GM18505 (cell line): ENCODE data around the gene RHBDD1.
"Not testable (repeated sequence)": the region's sequence is repeated elsewhere in the genome, so short reads cannot be mapped to it uniquely, and the experiment has no call there.

ENCODE experiments used
- ATAC-seq: cut with Tn5 transposase; IDR thresholded peaks from one replicate; pipeline ENCODE4 v1.9.1; 2021; ENCODE audit not compliant: unreplicated experiment
- POLR2A ChIP-seq: IDR thresholded peaks from 4 replicates; pipeline ENCODE4 v1.6.1; 2011; ENCODE audit warnings: borderline replicate concordance; ENCODE audit not compliant: insufficient read depth, insufficient read length; ENCODE audit errors: extremely low read depth

Gene RHBDD1

GRCh38 chr2:226825056-226825455 is 10.8 kb upstream of the RHBDD1 start:
- no peak for TF ChIP-seq POLR2A
- no peak for ATAC-seq

GRCh38 chr2:226828191-226828590 is 7.7 kb upstream of the RHBDD1 start:
- no peak for TF ChIP-seq POLR2A
- no peak for ATAC-seq

- no peak for ATAC-seq
- no peak for TF ChIP-seq POLR2A
These were observed 5.9 kb upstream of the RHBDD1 start for GRCh38 chr2:226829721-226830631.

DNA sequence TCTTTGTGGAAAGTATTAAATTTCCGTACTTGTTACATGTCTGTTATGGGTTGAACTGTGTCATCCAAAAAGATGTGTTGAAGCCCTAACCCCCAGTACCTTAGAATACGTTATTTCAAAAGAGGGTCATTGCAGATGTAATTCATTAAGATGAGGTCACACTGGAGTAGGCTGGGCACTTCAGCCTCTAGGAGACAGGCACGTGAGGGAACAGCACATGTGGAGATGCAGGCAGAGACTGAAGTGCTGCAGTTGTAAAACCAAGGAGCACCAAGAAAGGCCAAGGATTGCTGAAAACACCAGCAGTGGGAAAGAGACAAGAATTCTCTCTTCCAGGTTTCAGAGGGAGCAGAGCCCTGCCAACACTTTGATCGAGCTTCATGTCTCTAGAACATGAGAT is 4.6 kb upstream of the RHBDD1 start:
- no peak for TF ChIP-seq POLR2A
- ATAC-seq: no peak

GRCh38 chr2:226832061-226832460 is 3.8 kb upstream of the RHBDD1 start:
- ATAC-seq: no peak
- no peak for TF ChIP-seq POLR2A

- not testable (repeated sequence) for ATAC-seq
These were observed 974 bp upstream of the RHBDD1 start for GRCh38 chr2:226834880-226835279.

- peak; percentile 28 for ATAC-seq
- TF ChIP-seq POLR2A: no peak
These were observed 446 bp upstream of the RHBDD1 start for GRCh38 chr2:226835420-226835795.

DNA sequence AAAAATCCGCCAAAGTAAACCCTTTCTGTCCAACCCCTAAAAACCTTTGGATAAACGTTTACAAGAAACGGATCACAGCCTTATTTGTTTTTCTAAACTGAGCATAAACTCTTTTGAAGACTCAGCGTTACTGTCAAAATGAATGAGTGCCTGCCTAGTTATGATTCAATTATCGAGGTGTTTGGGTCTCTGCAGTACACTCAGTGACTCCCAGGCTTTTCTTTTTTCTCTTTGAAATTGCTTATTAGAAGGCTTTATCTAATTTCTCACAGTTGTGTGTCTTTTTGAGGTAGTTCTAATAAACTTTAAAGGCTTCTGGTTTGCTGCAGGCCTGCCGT is 663 bp downstream of the RHBDD1 start:
- ATAC-seq: peak; percentile 5
- no peak for TF ChIP-seq POLR2A

DNA sequence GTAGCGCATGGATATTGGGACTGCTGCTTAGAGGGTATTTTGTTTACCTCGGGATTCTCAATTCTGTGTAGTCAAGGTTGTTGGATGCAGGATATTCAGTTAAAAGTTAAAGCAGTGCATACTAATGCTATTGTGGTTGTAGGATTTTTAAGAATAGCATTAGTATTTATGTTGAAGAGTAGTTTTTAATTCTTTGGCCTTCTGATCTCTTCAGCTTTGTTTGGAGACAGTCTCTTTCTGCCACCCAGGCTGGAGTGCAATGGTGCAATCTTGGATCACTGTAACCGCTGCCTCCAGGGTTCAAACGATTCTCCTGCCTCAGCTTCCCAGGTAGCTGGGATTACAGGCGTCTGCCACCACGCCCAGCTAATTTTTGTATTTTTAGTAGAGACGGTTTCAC is 1.5 kb downstream of the RHBDD1 start:
- peak; percentile 8 for TF ChIP-seq POLR2A

DNA sequence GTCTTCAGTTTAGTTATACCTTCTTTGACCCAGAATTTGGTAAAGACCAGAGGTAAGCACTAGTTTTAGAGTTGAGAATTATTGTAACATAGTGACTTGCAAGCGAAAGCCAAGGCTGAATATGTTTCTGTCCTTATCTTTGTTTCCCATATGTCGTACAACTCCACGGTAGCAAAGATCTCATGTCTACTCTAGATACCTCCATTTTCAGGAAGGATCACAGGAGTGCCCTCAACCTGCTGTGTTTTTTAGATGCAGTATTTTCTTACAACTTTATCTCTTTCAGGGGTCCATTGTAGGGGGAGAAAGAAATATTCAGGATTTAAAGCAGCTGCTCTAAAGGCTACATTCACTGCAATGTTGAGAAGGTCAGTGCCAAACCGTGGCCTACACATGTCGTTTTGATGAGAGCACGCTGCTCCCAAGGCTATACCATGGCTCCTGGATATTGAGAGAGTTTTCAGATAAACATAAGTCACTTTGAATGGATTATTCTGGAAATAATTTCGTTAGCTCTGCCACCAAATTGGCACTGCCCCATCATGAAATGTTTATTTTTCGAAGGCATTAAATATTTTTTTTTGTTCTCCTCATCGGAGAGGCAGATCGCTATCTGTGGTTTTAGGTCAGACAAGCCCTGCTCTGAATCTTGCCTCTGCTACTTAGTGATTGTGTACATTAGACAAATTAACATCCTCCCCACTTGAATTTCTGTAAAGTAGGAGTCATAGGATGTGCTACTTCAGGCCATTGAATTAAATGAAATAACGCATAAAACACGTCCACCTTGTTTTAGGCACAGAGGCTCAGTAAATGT is 2.1 kb downstream of the RHBDD1 start:
- no peak for TF ChIP-seq POLR2A
- ATAC-seq: no peak

More for the DNA sequence above, 1.5 kb downstream of the RHBDD1 start:
- no peak for ATAC-seq

DNA sequence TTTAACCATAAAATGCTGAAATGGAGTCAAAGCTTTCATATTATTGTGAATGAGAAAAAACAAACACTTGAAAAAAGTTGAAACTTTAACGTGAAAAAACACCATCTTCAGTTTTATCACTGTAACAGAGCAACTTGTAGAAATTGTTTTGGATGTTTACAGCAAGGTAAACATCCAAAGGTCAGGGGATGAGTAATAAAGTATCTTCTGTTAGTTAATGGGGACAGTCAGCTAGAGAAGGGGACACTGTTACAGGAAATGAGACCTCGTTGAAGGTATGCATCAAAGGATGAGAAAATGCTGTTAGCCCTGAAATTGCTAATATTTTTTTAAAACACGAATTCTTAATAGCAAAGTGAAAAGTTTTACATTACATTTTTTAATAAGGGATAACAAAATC is 2.9 kb downstream of the RHBDD1 start:
- no peak for ATAC-seq
- no peak for TF ChIP-seq POLR2A

DNA sequence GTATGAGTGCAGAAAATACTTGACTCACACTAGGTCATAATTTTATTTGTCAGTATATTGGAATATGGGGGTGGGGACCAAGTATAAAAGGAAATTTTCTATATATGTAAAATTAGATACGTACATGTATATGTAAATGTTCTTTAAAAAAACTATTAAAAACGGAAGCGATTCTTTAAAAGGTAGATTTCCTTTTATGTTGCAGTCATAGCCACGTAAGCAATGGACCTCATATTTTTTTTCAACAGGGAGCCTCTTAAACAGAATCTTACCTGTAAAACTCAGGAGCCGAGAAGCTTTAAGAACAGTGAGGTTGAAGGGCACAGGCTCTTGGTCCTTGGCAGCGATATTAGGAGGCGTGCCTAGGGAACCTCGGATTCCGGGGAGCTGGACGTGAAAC is 3.3 kb downstream of the RHBDD1 start:
- TF ChIP-seq POLR2A: no peak
- ATAC-seq: no peak

- TF ChIP-seq POLR2A: no peak
- ATAC-seq: no peak
These were observed 4.1 kb downstream of the RHBDD1 start for GRCh38 chr2:226839951-226840350.

DNA sequence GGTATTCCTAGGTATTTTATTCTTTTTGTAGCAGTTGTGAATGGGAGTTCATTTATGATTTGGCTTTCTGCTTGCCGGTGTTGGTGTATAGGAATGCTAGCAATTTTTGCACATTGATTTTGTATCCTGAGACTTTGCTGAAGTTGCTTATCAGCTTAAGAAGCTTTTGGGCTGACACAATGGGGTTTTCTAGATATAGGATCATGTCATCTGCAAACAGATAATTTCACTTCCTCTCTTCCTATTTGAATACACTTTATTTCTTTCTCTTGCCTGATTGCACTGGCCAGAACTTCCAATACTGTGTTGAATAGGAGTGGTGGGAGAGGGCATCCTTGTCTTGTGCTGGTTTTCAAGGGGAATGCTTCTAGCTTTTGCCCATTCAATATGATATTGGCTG is 7.1 kb downstream of the RHBDD1 start:
- ATAC-seq: not testable (repeated sequence)

GRCh38 chr2:226845386-226846116 is 9.7 kb downstream of the RHBDD1 start:
- TF ChIP-seq POLR2A: no peak
- no peak for ATAC-seq
